SK-N-MC (cell line): Measurements from ENCODE around the gene MOB3A.

Experiments used
- EZH2 ChIP-seq: fragments of 200-600 bp; sonication (generic); IDR thresholded peaks from one replicate; pipeline ENCODE4 v1.6.1; 2017; ENCODE audit warnings: antibody characterized with exemption
- POLR2AphosphoS5 ChIP-seq: IDR thresholded peaks from 2 replicates; pipeline ENCODE4 v1.6.1; 2012; ENCODE audit warnings: mild to moderate bottlenecking, low read depth, low read length, borderline replicate concordance

DNA sequence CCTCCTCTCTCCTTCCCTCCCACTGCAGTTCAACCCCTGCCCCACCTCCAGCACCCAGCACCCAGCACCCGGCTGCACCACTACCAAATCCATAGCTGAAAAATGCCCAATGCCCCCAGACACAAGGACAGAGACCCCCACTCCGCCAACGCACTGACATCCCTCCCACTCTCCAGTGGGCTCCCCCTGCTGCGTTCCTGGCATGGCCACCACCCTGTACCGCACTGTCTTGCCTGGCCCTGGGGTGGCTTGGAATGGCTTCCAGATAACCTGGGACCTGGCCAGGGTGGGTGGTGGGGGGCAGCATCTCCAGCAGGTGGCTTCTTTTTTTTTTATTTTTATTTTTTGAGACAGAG lies 39.3 kb downstream of the MOB3A start:
- no peak for TF ChIP-seq POLR2AphosphoS5
- TF ChIP-seq EZH2: no peak
